GM19372 (cell line): ENCODE measurements around the gene POLD2.

ENCODE experiments used
- ATAC-seq: cut with Tn5 transposase; IDR thresholded peaks from one replicate; pipeline ENCODE4 v1.9.1; 2021; ENCODE audit warnings: mild to moderate bottlenecking, low read depth, moderate library complexity; ENCODE audit not compliant: unreplicated experiment

Gene POLD2

GRCh38 chr7:44067064-44067951 lies 56.0 kb downstream of the POLD2 start:
- no peak for ATAC-seq

DNA sequence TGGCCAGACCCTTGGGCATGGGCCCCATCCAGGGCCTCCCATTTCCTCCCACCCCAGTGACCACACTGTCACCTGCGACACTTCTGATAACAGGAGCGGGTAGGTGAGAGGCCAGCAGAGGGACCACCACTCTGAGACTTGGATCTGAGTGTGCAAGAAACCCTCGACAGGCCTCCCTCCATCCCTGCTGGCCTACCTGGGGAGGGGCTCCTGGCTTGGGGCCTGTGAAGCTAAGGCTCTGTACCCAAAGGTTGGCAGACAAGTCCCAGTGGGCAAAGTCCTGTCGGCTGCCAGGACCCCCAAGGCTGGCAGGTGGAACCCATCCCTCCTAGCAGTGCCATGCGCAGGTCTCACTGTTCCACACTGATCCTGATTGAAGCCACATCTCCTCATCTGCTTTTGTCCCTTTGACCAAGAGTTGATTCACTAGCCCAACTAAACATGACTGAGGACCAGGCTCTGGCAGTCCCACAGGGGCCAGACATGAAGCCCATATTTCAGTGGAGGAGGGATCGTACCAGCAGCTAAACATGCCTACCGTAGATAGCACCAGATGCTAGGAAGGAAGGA lies 56.8 kb downstream of the POLD2 start:
- ATAC-seq, result no peak

DNA sequence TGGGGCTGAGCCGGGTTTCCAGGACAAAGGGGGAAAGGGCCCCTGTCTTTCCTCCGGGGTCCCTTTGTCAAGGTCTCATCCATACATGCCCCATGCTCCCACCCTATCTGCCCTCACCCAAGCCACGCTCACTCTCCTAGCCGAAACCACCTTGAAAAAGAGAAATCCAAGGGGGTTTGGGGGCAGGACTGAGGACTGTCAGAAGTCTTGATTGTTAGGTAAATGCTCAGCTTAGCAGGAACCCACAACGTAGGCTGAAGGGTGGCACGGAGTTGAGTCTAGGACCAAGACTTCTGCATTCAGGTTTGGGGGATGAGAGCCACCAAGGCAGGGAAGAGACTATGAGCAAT lies 57.3 kb downstream of the POLD2 start:
- no peak for ATAC-seq

- no peak for ATAC-seq
Observed at GRCh38 chr7:44065431-44066110, 57.8 kb downstream of the POLD2 start, which contains the start of gene PGAM2. TSS of gene PGAM2 (minus strand) at chr7:44065567. CDS start at chr7:44065529, 38 bp downstream.

DNA sequence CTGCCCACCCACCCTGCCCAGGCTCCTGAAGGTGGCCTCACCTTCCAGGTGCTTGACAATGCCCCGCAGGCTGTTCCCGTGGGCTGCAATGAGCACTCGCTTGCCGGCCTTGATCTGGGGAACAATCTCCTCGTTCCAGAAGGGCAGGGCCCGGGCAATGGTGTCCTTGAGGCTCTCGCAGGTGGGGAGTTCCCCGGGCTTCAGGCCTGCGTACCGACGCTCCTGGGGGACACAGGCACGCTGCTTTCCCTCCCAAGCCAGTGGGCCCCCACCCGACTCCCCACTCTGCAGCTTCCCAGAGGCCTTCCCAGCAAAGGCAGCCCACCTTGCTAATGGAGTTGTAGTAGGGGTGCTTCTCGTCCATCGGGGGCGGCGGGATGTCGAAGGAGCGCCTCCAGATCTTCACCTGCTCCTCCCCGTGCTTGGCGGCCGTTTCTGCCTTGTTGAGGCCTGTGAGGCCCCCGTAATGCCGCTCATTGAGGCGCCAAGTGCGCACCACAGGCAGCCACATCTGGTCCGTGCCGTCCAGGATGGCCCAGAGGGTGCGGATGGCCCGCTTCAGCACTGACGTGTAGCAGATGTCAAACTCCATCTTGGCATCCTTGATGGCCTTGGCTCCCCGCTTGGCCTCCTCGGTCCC lies 58.4 kb downstream of the POLD2 start:
- ATAC-seq, result no peak
